NCI-H460 (cell line): ENCODE results near the gene SCYGR6. TPM values are rescaled to one million over a fixed set of nuclear protein-coding genes. Genes with fewer than 3 reads are reported as not detected.

ENCODE experiments used
- DNase-seq: peaks from one replicate; pipeline ENCODE4 v3.0.0-alpha.2; 2016; ENCODE audit warnings: low read depth; ENCODE audit errors: extremely low read depth
- small RNA-seq, 2 experiments: library from RNA; depleted of rRNA; stranded (forward); fragments of <200 nt; gene quantifications; one replicate each; pipeline ENCODE3, GENCODE V24; 2014
- total RNA-seq: library from RNA; depleted of rRNA; stranded (reverse); fragments of >200 nt; shearing (Covaris generic); gene quantifications from 2 replicates; pipeline ENCODE4 v1.2.3, GENCODE V29; 2014; rRNA removed

Gene SCYGR6
- total RNA-seq, 1 experiment from 2014 or later: not detected

DNA sequence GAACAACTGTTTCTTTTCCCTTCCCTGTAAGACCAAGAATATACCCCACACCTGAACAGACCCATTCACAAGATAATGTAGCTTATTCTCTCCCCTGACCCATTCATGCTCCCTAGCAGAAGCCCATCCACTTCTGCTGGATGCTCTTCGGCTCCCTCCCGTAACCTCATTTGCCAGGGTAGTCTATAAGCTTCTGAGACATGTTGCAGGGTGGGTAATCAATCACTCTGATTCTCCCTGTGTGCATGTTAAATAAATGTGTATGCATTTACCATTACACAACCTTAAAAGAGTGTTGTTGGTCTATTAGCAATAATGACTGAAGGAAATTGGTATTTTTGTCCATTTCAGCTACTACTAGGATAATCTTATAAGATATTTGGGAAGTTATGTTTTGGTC, 8.1 kb downstream of the SCYGR6 start:
- DNase-seq: no peak

DNA sequence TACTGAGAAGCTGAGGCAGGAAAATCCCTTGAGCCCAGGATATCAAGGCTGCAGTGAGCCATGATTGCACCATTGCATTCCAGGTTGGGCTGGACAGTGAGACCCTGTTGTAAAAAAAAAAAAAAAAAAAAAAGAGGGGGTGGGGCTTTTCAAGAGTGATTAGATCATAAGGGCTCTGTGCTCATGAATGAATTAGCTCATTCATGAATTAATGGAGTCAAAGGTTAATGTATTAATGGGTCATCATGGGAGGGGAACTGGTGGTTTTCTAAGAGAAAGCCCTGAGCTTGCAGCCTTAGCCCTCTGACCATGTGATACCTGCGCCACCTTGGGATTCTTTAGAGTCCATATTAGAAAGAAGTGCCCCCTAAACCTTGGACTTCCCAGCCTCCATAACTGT, 11.3 kb downstream of the SCYGR6 start:
- DNase-seq: no peak

DNA sequence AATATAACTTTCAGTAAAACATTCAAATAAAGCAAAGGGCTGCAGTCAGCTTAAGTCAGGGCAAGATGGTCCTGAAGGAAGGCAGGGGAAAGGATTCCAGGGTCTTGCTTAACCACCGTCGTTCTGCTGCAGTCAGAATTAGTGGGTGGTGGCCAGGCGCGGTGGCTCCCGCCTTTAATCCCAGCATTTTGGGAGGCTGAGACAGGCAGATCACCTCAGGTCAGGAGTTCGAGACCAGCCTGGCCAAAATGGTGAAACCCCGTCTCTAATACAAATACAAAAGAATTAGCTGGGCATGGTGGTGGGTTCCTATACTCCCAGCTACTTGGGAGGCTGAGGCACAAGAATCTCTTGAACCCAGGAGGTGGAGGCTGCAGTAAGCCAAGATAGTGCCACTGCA, 13.6 kb downstream of the SCYGR6 start:
- no peak for DNase-seq

DNA sequence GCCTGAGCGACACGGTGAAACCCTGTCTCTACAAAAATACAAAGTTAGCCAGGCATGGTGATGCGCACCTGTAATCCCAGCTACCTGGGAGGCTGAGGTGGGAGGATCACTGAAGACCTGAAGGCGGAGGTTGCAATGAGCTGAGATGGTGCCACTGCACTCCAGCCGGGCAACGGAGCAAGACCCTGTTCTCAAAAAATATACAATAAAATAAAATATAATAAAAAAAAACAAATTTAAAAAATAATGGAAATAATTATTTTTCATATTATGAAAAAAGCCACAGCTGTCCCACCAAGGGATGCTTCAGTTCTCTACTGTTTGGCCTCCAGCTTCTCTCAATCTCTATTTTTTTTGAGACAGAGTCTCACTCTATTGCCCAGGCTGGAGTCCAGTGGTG, 17.2 kb downstream of the SCYGR6 start:
- no peak for DNase-seq

DNA sequence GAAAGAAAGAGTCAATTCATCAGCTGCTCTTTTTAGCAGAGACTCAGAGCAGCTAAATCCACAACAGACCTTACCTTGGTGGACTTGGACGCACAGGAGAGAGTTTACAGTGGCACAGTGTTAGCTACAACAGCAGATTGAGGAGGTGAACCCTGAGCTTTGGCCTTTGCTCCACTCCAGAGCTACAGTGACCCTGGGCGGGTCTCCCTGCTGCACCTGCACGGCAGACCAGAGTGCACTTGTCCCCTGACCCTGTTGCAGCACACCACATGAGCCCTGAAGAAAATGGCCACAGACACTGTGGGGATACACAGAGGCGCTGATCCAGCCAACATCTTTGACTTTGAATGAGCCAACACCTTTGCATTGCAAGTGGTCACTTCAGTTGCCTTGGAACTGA, 17.7 kb downstream of the SCYGR6 start:
- no peak for DNase-seq

DNA sequence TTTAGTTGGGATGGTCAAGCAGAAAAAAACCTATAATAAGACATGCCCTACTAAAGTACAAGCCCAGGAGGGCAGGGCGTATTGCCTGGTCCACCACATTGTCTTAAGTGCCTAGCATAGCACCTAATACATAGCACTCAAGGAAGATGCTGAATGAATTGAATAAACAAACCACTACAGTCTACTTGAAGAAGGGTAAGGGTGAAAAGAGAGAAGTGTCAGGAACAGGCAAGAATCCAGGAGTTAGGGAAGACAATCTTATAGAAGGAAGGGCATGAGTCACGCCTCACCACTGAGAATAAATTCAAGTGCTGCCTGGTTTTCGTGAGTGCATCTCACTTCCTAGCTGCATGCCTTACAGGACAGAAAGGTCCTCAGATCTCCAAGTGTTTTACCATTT, 20.6 kb downstream of the SCYGR6 start:
- no peak for DNase-seq

DNA sequence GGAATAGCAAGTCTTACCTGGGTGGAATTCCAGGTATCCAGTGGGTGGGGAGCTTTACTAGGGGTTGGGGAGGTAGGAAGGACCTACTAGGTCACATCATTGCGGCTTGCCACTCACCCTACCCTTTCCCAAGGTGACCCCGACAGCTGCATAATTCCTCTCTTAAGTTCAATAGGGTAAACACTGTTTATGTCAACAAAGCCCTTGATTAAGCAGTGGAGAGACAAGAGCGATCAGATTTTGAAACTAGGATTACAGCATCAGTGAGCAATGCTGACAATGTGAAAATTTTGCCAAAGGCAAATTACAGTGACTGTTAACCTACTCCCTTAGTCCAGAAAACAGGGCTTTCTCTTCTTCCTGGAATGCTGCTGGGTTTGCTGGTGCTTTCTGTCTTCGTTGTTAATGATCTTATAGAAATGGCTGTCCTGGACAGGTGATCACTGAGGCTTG, 21.3 kb downstream of the SCYGR6 start:
- DNase-seq: no peak

DNA sequence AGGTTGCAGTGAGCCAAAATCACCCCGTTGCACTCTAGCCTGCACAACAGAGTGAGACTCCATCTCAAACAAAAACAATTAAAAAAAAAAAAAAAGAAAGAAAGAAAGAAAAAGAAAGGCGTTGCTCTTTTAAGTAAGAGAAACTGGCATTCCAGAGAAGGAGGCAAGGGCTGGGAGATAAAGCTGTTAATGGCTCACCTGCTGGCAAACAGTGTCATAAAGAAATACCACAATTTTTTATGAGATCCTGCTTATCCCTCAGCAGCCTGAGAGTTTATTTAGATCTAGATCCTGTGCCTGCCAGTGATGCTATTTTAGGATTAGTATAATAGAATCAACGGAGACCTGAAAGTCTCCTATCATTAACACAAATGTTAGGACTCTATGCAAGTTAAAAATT, 23.0 kb downstream of the SCYGR6 start:
- DNase-seq: no peak

DNA sequence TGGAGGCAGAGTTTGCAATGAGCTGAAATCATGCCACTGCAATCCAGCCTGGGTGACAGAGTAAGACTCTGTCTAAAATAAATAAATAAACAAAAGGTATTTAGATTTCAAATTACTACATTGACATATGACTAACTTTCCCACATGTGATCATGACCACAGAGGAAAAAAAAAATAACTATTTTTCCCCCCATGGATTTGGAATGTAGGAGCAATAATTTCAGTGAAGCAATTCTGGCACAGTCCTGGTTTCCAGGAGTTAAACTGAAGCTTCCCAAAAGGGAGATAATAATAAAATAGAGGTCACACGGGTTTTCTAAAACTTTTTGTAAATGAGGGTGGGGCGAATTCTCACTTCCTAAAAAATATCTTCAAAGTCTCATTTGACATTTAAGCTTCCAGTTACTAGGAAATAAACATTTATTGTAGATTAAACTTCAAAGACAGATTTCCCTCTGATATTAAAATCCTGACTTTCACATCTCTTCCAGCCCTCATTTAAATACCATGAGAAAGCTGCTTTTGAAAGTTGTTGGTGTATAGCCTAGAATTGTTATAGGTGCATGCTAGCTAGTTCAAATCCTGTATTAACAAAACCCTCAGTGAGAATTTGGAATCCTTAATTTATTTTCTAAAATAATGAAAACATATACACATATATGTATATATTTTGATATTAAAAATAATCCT, 27.4 kb downstream of the SCYGR6 start:
- no peak for DNase-seq

DNA sequence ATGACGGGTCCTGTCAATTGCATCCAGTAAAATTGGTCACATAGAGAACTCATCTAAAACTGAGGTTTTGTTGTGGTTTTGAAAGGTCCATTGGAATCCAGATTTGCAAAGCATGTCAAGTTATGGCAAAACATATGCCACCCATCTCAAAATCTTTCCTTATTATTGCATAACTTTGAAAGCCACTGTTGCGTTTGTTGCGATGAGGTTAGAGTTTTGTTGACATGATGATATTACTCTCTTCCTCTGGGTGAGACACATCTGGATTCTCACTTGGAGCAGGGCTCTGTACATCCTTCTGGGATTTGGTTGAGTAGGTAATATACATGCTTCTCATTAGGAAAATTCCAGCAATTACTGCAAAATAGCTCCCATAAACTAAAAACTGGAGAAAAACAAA, 37.4 kb downstream of the SCYGR6 start:
- no peak for DNase-seq

DNA sequence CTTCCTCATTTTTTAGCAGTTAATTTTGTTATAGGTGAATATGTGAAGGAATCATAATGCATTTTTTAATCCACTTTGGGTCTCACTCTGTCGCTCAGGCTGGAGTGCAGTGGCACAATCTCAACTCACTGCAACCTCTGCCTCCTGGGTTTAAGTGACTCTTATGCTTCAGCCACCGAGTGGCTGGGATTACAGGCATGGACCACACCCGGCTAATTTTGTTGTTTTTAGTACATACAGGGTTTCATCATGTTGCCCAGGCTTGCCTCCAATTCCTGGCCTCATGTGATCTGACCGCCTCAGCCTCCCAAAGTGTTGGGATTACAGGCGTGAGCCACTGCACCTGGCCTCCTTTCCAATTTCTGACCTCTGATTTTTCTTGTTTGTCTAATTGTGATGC, 40.3 kb downstream of the SCYGR6 start:
- no peak for DNase-seq

DNA sequence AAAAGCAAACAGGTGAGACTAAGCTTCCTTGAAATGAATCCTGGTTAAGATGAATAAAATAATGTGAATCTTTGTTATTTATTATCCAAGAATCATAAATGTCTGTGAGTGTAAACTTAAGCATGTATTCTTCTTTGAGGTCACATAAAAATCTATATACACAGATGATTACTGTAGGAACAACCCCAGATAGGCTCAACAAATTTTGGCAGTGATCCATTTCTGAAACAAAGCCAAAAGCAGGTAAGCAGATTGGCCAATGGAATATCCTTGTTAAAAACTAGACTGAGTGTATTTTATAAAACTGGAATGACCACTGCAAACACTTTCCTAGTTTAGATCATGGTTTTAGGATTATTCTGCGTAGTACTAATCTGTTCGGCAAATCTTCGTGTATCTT, 46.6 kb downstream of the SCYGR6 start:
- no peak for DNase-seq

DNA sequence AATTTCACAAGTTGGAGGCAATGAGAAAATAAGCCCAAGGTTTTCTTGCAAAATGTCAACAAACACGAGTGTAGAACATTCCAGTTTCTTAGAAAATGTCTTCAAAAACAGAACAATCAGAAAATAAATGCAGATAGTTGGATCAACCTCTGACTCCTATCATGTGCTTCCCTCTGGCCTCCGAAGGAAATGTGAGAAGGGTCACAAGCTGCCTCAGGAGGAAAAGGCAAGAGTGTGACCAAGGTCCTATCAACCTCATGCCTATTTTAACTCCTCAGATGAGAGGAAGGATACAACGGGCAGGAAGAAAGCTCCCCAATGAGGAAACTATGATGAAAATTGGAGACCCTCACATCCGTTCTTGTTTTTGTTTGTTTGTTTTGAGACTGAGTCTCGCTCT, 50.1 kb downstream of the SCYGR6 start:
- no peak for DNase-seq

Small RNA genes lying within 50 kb of the gene (small RNA-seq; reads per million reads assigned to genes)
- 0 to 0.02 reads per million in 2 experiments for gene RNA5SP121

Other genes with a start within 250 kb of the SCYGR6 start
- not detected in 2 replicates for gene SCYGR2, start 125.9 kb downstream of the SCYGR6 start, total RNA-seq
- gene SCYGR3, start 109.9 kb downstream of the SCYGR6 start, total RNA-seq: not detected in 2 replicates
- gene SCYGR4, start 107.3 kb downstream of the SCYGR6 start, total RNA-seq: 0.10 and 0.14 TPM in 2 replicates
- not detected in 2 replicates for gene SCYGR5, start 58.0 kb downstream of the SCYGR6 start, total RNA-seq
- 9.7 and 12.3 TPM in 2 replicates for gene SLC19A3, start 6.7 kb downstream of the SCYGR6 start, total RNA-seq
- gene SCYGR7, start 3.6 kb upstream of the SCYGR6 start, total RNA-seq: not detected in 2 replicates
- not detected in 2 replicates for gene SCYGR8, start 21.1 kb upstream of the SCYGR6 start, total RNA-seq
- 7.1 and 10.8 TPM in 2 replicates for gene CCL20, start 89.1 kb upstream of the SCYGR6 start, total RNA-seq
- 99.2 and 104 TPM in 2 replicates for gene DAW1, start 146.9 kb upstream of the SCYGR6 start, total RNA-seq